Measurements from ENCODE around the gene CAPN10.

The CAPN10 gene

DNA sequence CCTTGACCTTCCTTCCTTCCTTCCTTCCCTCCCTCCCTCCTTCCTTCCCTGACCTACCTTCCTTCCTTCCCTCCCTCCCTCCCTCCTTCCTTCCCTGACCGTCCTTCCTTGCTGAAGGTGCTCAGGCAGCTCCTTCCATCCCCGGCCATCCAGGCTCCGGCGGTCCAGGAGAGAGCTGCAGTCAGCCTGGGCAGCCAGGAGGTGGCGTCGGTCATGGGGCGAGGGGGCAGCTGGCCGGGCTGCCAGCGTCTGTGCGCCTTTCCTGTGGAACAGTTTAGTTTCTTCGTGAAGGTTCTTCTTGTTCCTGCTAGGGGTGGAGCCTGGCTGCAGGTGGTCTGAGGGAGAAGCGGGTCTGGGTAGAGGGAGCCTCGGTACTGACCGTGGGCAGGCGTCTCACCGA lies 54.4 kb downstream of the CAPN10 start:
- Histone ChIP-seq H3K9ac (ENCODE audit: insufficient read length) (no peak overlapping the region), H3K27ac (no peak overlapping the region), H3K36me3 (ENCODE audit: insufficient read depth, low read length) (no peaks in the 10 kb centered on the region), H3K4me3 (no peak overlapping the region), H3K9me3 (ENCODE audit: low read depth, low read length) (no peaks in the 10 kb centered on the region)
- no peak for DNase-seq (ENCODE audit: low read depth, low spot score)
- TF ChIP-seq FOXP2 (optimal IDR thresholded peaks at IDR 0.05; ENCODE audit: control extremely low read depth, extremely low read length, insufficient read depth), result no peak
- TF ChIP-seq POLR2AphosphoS5 (IDR thresholded peaks at IDR 0.05; ENCODE audit: borderline replicate concordance, low read depth, low read length), result no peak
- no peak for TF ChIP-seq EZH2 (IDR thresholded peaks at IDR 0.05)

- TF ChIP-seq POLR2AphosphoS5 (IDR thresholded peaks at IDR 0.05; ENCODE audit: borderline replicate concordance, low read depth, low read length), result no peak
- TF ChIP-seq EZH2 (IDR thresholded peaks at IDR 0.05), result no peak
- TF ChIP-seq FOXP2 (optimal IDR thresholded peaks at IDR 0.05; ENCODE audit: control extremely low read depth, extremely low read length, insufficient read depth), result no peak
These were observed 55.7 kb downstream of the CAPN10 start for GRCh38 chr2:240642061-240642805.

GRCh38 chr2:240642806-240643092 lies 56.2 kb downstream of the CAPN10 start:
- H3K36me3 ChIP-seq (ENCODE audit: insufficient read depth, low read length), result no peaks in the 10 kb centered on the region
- DNase-seq (ENCODE audit: low read depth, low spot score), result no peak
- TF ChIP-seq POLR2AphosphoS5 (IDR thresholded peaks at IDR 0.05; ENCODE audit: borderline replicate concordance, low read depth, low read length) (no peak), FOXP2 (optimal IDR thresholded peaks at IDR 0.05; ENCODE audit: control extremely low read depth, extremely low read length, insufficient read depth) (no peak), EZH2 (IDR thresholded peaks at IDR 0.05) (no peak)
- H3K27ac ChIP-seq, result no peak overlapping the region
- no peak overlapping the region for H3K9ac ChIP-seq (ENCODE audit: insufficient read length)
- no peaks in the 10 kb centered on the region for H3K9me3 ChIP-seq (ENCODE audit: low read depth, low read length)
- H3K4me3 ChIP-seq, result no peak overlapping the region

More at GRCh38 chr2:240642061-240642805, 55.7 kb downstream of the CAPN10 start:
- no peak for DNase-seq (ENCODE audit: low read depth, low spot score)
- Histone ChIP-seq H3K36me3 (ENCODE audit: insufficient read depth, low read length) (no peaks in the 10 kb centered on the region), H3K4me3 (no peak overlapping the region), H3K27ac (no peak overlapping the region), H3K9ac (ENCODE audit: insufficient read length) (no peak overlapping the region), H3K9me3 (ENCODE audit: low read depth, low read length) (no peaks in the 10 kb centered on the region)

DNA sequence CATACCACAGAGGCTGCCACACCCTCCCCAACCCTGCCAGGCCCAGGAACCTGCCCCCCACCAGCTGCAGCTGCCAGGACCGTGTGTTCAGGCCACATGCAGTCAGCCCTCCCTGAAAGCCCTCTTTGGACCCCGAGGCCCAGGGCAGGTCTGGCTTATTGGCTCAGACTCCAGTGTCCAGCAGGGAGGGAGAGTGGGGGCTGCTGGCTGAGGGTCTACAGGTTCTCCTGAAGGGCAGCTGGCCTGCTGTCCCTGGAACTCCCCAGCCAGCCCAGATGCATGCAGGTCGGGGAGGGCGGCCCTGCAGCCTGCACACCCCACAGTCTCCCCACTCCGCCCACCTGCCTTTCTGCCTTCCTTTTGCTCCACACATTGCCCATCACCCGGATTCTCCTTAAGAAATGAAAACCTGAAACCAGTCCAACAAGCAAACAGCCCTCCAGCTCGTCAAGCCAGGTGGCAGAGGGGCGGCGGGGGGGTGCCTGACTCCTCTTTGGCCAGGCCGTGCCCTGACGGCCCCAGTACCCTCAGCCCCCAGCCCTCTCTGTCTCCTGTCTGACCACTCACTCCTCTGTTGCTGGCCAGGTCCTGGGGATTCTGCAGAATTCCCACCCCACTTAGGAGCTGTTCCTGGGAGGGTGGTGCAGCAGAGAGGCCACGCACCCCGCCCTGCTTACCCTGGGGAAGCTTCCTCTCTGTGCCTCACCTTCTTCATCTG lies 56.7 kb downstream of the CAPN10 start:
- H3K36me3 ChIP-seq (ENCODE audit: insufficient read depth, low read length), result no peaks in the 10 kb centered on the region
- H3K9me3 ChIP-seq (ENCODE audit: low read depth, low read length), result no peaks in the 10 kb centered on the region
- TF ChIP-seq FOXP2 (optimal IDR thresholded peaks at IDR 0.05; ENCODE audit: control extremely low read depth, extremely low read length, insufficient read depth) (no peak), POLR2AphosphoS5 (IDR thresholded peaks at IDR 0.05; ENCODE audit: borderline replicate concordance, low read depth, low read length) (no peak), EZH2 (IDR thresholded peaks at IDR 0.05) (no peak)
- DNase-seq (ENCODE audit: low read depth, low spot score), result no peak
- H3K27ac ChIP-seq, result no peak overlapping the region
- no peak overlapping the region for H3K4me3 ChIP-seq
- no peak overlapping the region for H3K9ac ChIP-seq (ENCODE audit: insufficient read length)

GRCh38 chr2:240643811-240644150 lies 57.2 kb downstream of the CAPN10 start:
- H3K27ac ChIP-seq, result no peak overlapping the region
- no peaks in the 10 kb centered on the region for H3K9me3 ChIP-seq (ENCODE audit: low read depth, low read length)
- no peak for TF ChIP-seq EZH2 (IDR thresholded peaks at IDR 0.05)
- TF ChIP-seq POLR2AphosphoS5 (IDR thresholded peaks at IDR 0.05; ENCODE audit: borderline replicate concordance, low read depth, low read length), result no peak
- no peak for TF ChIP-seq FOXP2 (optimal IDR thresholded peaks at IDR 0.05; ENCODE audit: control extremely low read depth, extremely low read length, insufficient read depth)

GRCh38 chr2:240644171-240644651 lies 57.7 kb downstream of the CAPN10 start:
- TF ChIP-seq EZH2 (IDR thresholded peaks at IDR 0.05), result no peak
- no peak for TF ChIP-seq POLR2AphosphoS5 (IDR thresholded peaks at IDR 0.05; ENCODE audit: borderline replicate concordance, low read depth, low read length)
- Histone ChIP-seq H3K27ac (no peak overlapping the region), H3K36me3 (ENCODE audit: insufficient read depth, low read length) (no peaks in the 10 kb centered on the region), H3K9me3 (ENCODE audit: low read depth, low read length) (no peaks in the 10 kb centered on the region), H3K9ac (ENCODE audit: insufficient read length) (no peak overlapping the region), H3K4me3 (no peak overlapping the region)
- DNase-seq (ENCODE audit: low read depth, low spot score), result no peak

More at GRCh38 chr2:240643811-240644150, 57.2 kb downstream of the CAPN10 start:
- Histone ChIP-seq H3K9ac (ENCODE audit: insufficient read length) (no peak overlapping the region), H3K4me3 (no peak overlapping the region), H3K36me3 (ENCODE audit: insufficient read depth, low read length) (no peaks in the 10 kb centered on the region)
- no peak for DNase-seq (ENCODE audit: low read depth, low spot score)

GRCh38 chr2:240644859-240645301 lies 58.3 kb downstream of the CAPN10 start:
- no peak overlapping the region for H3K27ac ChIP-seq
- TF ChIP-seq FOXP2 (optimal IDR thresholded peaks at IDR 0.05; ENCODE audit: control extremely low read depth, extremely low read length, insufficient read depth) (no peak), POLR2AphosphoS5 (IDR thresholded peaks at IDR 0.05; ENCODE audit: borderline replicate concordance, low read depth, low read length) (no peak), EZH2 (IDR thresholded peaks at IDR 0.05) (no peak)
- no peak overlapping the region for H3K4me3 ChIP-seq
- no peaks in the 10 kb centered on the region for H3K9me3 ChIP-seq (ENCODE audit: low read depth, low read length)
- H3K9ac ChIP-seq (ENCODE audit: insufficient read length), result no peak overlapping the region
- DNase-seq (ENCODE audit: low read depth, low spot score), result no peak
- H3K36me3 ChIP-seq (ENCODE audit: insufficient read depth, low read length), result no peaks in the 10 kb centered on the region

DNA sequence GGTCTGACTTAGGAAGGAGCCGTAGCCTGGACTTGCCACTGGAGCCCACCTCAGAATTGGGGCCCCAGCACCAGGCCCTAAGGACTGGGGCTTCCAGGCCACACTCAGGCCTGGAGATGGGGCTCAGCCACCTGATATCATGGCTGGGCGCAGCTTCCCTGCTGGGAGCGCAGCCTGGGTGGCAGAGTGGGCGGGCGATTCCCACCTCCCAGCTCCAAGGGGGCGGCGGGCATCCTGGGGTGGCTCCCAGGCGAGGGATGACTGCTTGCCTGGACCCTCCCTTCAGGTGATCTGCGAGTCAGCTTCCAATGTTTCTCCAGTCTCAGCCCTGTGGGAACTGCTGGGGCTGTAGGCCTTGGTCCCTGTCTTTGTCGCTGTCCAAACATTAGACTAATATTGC lies 58.8 kb downstream of the CAPN10 start:
- no peak overlapping the region for H3K27ac ChIP-seq
- no peak for TF ChIP-seq POLR2AphosphoS5 (IDR thresholded peaks at IDR 0.05; ENCODE audit: borderline replicate concordance, low read depth, low read length)
- no peak for TF ChIP-seq EZH2 (IDR thresholded peaks at IDR 0.05)
- TF ChIP-seq FOXP2 (optimal IDR thresholded peaks at IDR 0.05; ENCODE audit: control extremely low read depth, extremely low read length, insufficient read depth), result no peak
- H3K36me3 ChIP-seq (ENCODE audit: insufficient read depth, low read length), result no peaks in the 10 kb centered on the region
- no peaks in the 10 kb centered on the region for H3K9me3 ChIP-seq (ENCODE audit: low read depth, low read length)
- DNase-seq (ENCODE audit: low read depth, low spot score), result no peak
- no peak overlapping the region for H3K9ac ChIP-seq (ENCODE audit: insufficient read length)
- H3K4me3 ChIP-seq, result no peak overlapping the region
